Keratinocyte (primary cell): Measurements from ENCODE around the gene COPS8. TPM values are rescaled to one million over a fixed set of nuclear protein-coding genes. Genes with fewer than 3 reads are reported as not detected.

Experiments
- DNase-seq: peaks from one replicate; pipeline ENCODE4 v3.0.0-alpha.2; 2011; ENCODE audit warnings: low read depth, missing footprints, low spot score
- FAIRE-seq: peaks from 2 replicates; lab custom pipeline; 2011; peaks lifted over from hg19 to GRCh38; lab: Jason Lieb, UNC
- H2AFZ ChIP-seq: 2 replicates; pipeline ENCODE4 v1.6.0; 2012; ENCODE audit warnings: low read length, control low read depth, inconsistent platforms; ENCODE audit not compliant: control insufficient read depth
- H3K27ac ChIP-seq: 2 replicates; pipeline ENCODE4 v1.5.1; 2011; ENCODE audit warnings: low read length; ENCODE audit not compliant: control insufficient read depth, insufficient read depth
- H3K27me3 ChIP-seq: 3 replicates; pipeline ENCODE4 v1.6.0; 2011; ENCODE audit warnings: low read length; ENCODE audit not compliant: control insufficient read depth, insufficient read depth; ENCODE audit errors: extremely low read depth
- H3K36me3 ChIP-seq, 2 experiments: 2 replicates in 1 of 2; 3 replicates in 1 of 2; pipeline ENCODE4 v1.5.1; 2011; ENCODE audit warnings: low read length in 2 of 2, mild to moderate bottlenecking in 1 of 2; ENCODE audit not compliant: control insufficient read depth in 2 of 2, insufficient read depth in 2 of 2; ENCODE audit errors: extremely low read depth in 1 of 2
- H3K4me1 ChIP-seq: 3 replicates; pipeline ENCODE4 v1.5.1; 2011; ENCODE audit warnings: low read length; ENCODE audit not compliant: control insufficient read depth, insufficient read depth; ENCODE audit errors: extremely low read depth
- H3K4me2 ChIP-seq: 3 replicates; pipeline ENCODE4 v1.6.0; 2011; ENCODE audit warnings: low read depth, low read length; ENCODE audit not compliant: control insufficient read depth, insufficient read depth; ENCODE audit errors: extremely low read depth
- H3K4me3 ChIP-seq, 3 experiments: fragments of 200-600 bp in 1 of 3; sonication (generic) in 1 of 3; 2 replicates in 2 of 3; 3 replicates in 1 of 3; pipeline ENCODE4 v1.5.1; 2011 to 2016; ENCODE audit warnings: low read length in 3 of 3, mild to moderate bottlenecking in 3 of 3, control low read depth in 2 of 3, inconsistent platforms in 1 of 3, low read depth in 1 of 3, mixed read lengths in 1 of 3, mixed run types in 1 of 3, moderate library complexity in 1 of 3; ENCODE audit not compliant: control insufficient read depth in 2 of 3, insufficient read depth in 2 of 3; ENCODE audit errors: extremely low read depth in 1 of 3
- H3K79me2 ChIP-seq: 2 replicates; pipeline ENCODE4 v1.6.0; 2012; ENCODE audit warnings: low read length; ENCODE audit not compliant: control insufficient read depth, insufficient read depth
- H3K9ac ChIP-seq: 3 replicates; pipeline ENCODE4 v1.6.0; 2011; ENCODE audit warnings: low read length; ENCODE audit not compliant: control insufficient read depth, insufficient read depth; ENCODE audit errors: extremely low read depth
- H3K9me1 ChIP-seq: 3 replicates; pipeline ENCODE4 v1.6.0; 2011; ENCODE audit warnings: low read length; ENCODE audit not compliant: control insufficient read depth, insufficient read depth; ENCODE audit errors: extremely low read depth
- H3K9me3 ChIP-seq: 2 replicates; pipeline ENCODE4 v1.5.1; 2012; ENCODE audit warnings: low read depth, low read length; ENCODE audit not compliant: control insufficient read depth
- H4K20me1 ChIP-seq: 3 replicates; pipeline ENCODE4 v1.6.0; 2011; ENCODE audit warnings: low read length; ENCODE audit not compliant: control insufficient read depth, insufficient read depth; ENCODE audit errors: extremely low read depth
- EZH2 ChIP-seq: IDR thresholded peaks from one replicate; pipeline ENCODE4 v1.6.1; 2012; ENCODE audit warnings: inconsistent platforms, mild to moderate bottlenecking, low read length, moderate library complexity
- dilution Hi-C: fragments of 300-500 bp; cut with MboI; formaldehyde crosslinking; loops from one replicate; pipeline ENCODE4 v1.7.0; 2020; ENCODE audit warnings: low sequenced_read_pairs; ENCODE audit not compliant: extremely low pct_ligation_motif_present
- polyA plus RNA-seq, 5 experiments: library from polyadenylated mRNA; depleted of rRNA in 3 of 5; stranded (reverse) in 3 of 5; stranded (forward) in 1 of 5; unstranded in 1 of 5; fragments of >200 nt; gene quantifications; 1 replicate in 1 of 5; 2 replicates in 3 of 5; 3 replicates in 1 of 5; pipeline versions ENCODE4 v1.2.1 to v1.2.3, GENCODE V29; 2011 to 2012; ENCODE audit warnings: missing spikeins in 2 of 5, low read depth in 1 of 5, low replicate concordance in 1 of 5
- TF ChIP-seq, protein P1 (sequence below), 3 experiments: IDR thresholded peaks in 1 of 3; conservative IDR thresholded peaks in 1 of 3; optimal IDR thresholded peaks in 1 of 3; 2 replicates in 2 of 3; 3 replicates in 1 of 3; pipeline versions ENCODE3 to v1.5.1; 2011; ENCODE audit warnings: low read length in 3 of 3, mild to moderate bottlenecking in 3 of 3, moderate library complexity in 2 of 3, control low read depth in 1 of 3, inconsistent platforms in 1 of 3; ENCODE audit not compliant: insufficient read depth in 2 of 3; ENCODE audit errors: extremely low read depth in 1 of 3

COPS8 gene
- polyA plus RNA-seq, 1 donor (not counting 4 experiments of a cell fraction or from before 2014, with no cell fraction given): 136 TPM

DNA sequence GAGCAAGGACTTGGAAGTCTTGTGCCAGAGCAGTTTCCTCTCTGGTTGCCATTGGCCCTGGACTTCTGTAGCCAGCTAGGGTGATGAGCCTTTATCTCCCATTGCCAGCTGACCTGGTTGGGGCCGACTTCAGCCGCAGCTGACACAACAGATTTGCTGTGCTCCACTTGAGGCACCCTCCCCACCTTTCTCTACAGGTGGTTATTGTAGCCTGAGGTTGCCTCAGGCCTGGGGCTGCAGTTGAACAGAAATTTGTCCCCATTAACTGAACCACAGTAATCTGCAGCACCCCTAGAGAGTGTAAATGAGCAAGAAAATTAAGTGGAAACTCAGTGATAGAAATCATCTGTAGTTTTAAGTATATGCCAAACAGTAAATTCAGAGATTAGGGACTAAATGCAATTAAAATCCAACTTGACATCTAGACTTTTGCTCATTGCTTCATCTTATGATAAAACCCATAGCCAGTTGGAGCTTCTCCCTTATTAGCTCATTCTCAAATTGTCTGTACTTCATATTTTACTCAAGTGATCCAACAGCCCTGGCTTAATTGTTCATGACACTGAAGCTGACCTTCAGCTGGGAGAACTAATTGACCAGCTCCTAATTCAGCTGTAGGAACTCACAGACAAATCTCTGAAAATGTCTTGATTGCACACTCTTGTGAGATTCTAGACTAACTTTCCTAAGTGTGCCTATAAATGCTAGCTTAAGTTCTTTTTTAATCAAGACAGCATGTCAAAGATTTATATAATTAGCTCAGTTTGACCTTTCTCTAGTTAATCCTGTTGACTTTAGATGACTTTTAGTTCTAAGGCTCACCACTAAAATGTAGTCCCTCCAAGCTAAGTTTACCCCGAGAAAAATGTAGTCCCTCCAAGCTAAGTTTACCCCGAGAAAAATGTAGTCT lies 48.9 kb downstream of the COPS8 start:
- Histone ChIP-seq H3K27me3 (no peaks in the 10 kb centered on the region), H3K4me2 (no peak overlapping the region), H3K4me1 (no peaks in the 10 kb centered on the region), H3K9me1 (no peaks in the 10 kb centered on the region), H3K27ac (no peak overlapping the region), H3K9me3 (no peaks in the 10 kb centered on the region), H3K4me3 (no peak overlapping the region), H4K20me1 (no peaks in the 10 kb centered on the region), H2AFZ (no peak overlapping the region), H3K36me3 (no peaks in the 10 kb centered on the region), H3K9ac (no peak overlapping the region), H3K79me2 (no peaks in the 10 kb centered on the region)
- dilution Hi-C loops: no loop called here
- TF ChIP-seq EZH2: no peak
- TF ChIP-seq, protein P1, sequence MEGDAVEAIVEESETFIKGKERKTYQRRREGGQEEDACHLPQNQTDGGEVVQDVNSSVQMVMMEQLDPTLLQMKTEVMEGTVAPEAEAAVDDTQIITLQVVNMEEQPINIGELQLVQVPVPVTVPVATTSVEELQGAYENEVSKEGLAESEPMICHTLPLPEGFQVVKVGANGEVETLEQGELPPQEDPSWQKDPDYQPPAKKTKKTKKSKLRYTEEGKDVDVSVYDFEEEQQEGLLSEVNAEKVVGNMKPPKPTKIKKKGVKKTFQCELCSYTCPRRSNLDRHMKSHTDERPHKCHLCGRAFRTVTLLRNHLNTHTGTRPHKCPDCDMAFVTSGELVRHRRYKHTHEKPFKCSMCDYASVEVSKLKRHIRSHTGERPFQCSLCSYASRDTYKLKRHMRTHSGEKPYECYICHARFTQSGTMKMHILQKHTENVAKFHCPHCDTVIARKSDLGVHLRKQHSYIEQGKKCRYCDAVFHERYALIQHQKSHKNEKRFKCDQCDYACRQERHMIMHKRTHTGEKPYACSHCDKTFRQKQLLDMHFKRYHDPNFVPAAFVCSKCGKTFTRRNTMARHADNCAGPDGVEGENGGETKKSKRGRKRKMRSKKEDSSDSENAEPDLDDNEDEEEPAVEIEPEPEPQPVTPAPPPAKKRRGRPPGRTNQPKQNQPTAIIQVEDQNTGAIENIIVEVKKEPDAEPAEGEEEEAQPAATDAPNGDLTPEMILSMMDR (optimal IDR thresholded peaks at IDR 0.05 in 1 of 3, IDR thresholded peaks at IDR 0.05 in 1 of 3, conservative IDR thresholded peaks at IDR 0.05 in 1 of 3; ENCODE audit: extremely low read depth in 1 of 3, insufficient read depth in 2 of 3, low read length in 3 of 3): no peak
- no peak for FAIRE-seq
- DNase-seq: no peak

DNA sequence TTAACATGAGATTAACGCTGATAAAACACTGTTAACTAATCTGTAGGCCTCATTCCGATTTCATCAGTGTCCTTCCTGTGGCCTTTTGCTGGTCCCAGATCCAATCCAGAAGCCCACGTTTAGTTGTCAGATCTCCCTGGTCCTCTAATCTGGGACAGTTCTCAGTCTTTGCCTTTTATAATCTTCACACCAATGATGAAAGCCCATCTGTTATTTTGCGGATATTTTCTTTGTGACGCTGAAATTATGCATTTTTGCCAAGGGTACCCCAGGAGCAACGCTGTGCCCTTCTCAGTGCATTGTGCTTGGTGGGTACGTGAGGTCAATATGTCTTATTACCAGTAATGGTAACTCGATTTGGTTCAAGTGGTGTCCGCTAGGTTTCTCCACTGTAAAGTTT lies 51.1 kb downstream of the COPS8 start:
- no peaks in the 10 kb centered on the region for H3K36me3 ChIP-seq
- dilution Hi-C loops: no loop called here
- H3K9me3 ChIP-seq: no peaks in the 10 kb centered on the region
- no peak overlapping the region for H2AFZ ChIP-seq
- no peak overlapping the region for H3K4me3 ChIP-seq
- no peak overlapping the region for H3K9ac ChIP-seq
- H3K4me1 ChIP-seq: peaks cover 3% of the 10 kb centered on the region
- H3K27ac ChIP-seq: no peak overlapping the region
- H3K27me3 ChIP-seq: no peaks in the 10 kb centered on the region
- H3K79me2 ChIP-seq: no peaks in the 10 kb centered on the region
- FAIRE-seq: no peak
- no peak for TF ChIP-seq EZH2
- TF ChIP-seq, protein P1 (optimal IDR thresholded peaks at IDR 0.05 in 1 of 3, IDR thresholded peaks at IDR 0.05 in 1 of 3, conservative IDR thresholded peaks at IDR 0.05 in 1 of 3; ENCODE audit: extremely low read depth in 1 of 3, insufficient read depth in 2 of 3, low read length in 3 of 3): no peak
- no peak for DNase-seq
- H3K4me2 ChIP-seq: no peak overlapping the region
- H4K20me1 ChIP-seq: no peaks in the 10 kb centered on the region
- no peaks in the 10 kb centered on the region for H3K9me1 ChIP-seq
